Measurements from ENCODE around the gene PLPP4.

- no peak for TF ChIP-seq CTCF (IDR thresholded peaks at IDR 0.05)
- TF ChIP-seq POLR2AphosphoS5 (IDR thresholded peaks at IDR 0.05) = no peak
- no peak for TF ChIP-seq POLR2A (IDR thresholded peaks at IDR 0.05)
- no peak for TF ChIP-seq EP300 (IDR thresholded peaks at IDR 0.05)
These were observed 105.9 kb downstream of the PLPP4 start for GRCh38 chr10:120562956-120563355.
